ENCODE data around the gene MCM5. TPM values are rescaled to one million over a fixed set of nuclear protein-coding genes. Genes with fewer than 3 reads are reported as not detected.

The MCM5 gene
- total and polyA plus RNA-seq, 2 donors, result 27.1 to 86.9 TPM

DNA sequence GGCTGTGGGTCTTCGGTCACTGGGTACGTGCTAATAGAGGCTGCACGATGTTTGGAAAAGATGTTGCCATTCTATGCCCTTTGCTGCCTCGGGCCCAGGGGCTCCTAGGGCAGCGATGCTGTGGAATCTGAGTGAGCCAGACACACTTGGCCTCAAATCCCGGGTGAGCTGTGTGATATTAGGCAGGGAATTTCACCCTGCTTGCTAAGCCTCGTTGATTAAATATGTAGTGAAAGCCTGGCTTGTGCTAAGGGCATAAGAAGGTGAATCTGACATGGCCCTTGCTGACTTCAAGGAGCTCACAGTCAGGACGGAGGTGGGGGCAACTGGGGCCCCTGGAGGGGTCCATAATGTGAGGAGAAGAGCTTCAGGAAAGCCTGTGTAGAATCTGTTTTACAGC is 24.4 kb upstream of the MCM5 start:
- H3K27me3 ChIP-seq (ENCODE audit: control insufficient read depth in 2 of 2, insufficient read depth in 1 of 2, low read length in 1 of 2), result peaks cover 6 to 15% of the 10 kb centered on the region in 2 donors
- no peak for DNase-seq (ENCODE audit: low read depth in 6 of 9, low spot score in 9 of 9)
- H3K27ac ChIP-seq (ENCODE audit: low read depth in 1 of 2, low read length in 1 of 2), result no peak overlapping the region
- peaks cover 0 to 6% of the 10 kb centered on the region in 2 donors for H3K9me3 ChIP-seq (ENCODE audit: control insufficient read depth in 2 of 2, insufficient read depth in 1 of 2, low read length in 1 of 2)
- 95% methylated on average over 8 of the region's 8 CpGs for WGBS
- H3K4me1 ChIP-seq (ENCODE audit: control insufficient read depth in 2 of 2, insufficient read depth in 2 of 2, low read length in 2 of 2), result peaks cover 0 to 16% of the 10 kb centered on the region in 2 donors
- no peaks in the 10 kb centered on the region for H3K36me3 ChIP-seq (ENCODE audit: control insufficient read depth in 2 of 2, insufficient read depth in 2 of 2, low read length in 1 of 2)
- no peak overlapping the region for H3K4me3 ChIP-seq (ENCODE audit: low read length in 2 of 2)

GRCh38 chr22:35376728-35377472 is 23.0 kb upstream of the MCM5 start:
- DNase-seq (ENCODE audit: low read depth in 6 of 9, low spot score in 9 of 9), result peak; percentile 73 to 94 (median 85)
- H3K27ac ChIP-seq (ENCODE audit: low read depth in 1 of 2, low read length in 1 of 2), result peak overlapping the region; percentile 3 to 60
- H3K4me1 ChIP-seq (ENCODE audit: control insufficient read depth in 2 of 2, insufficient read depth in 2 of 2, low read length in 2 of 2), result peaks cover 0 to 21% of the 10 kb centered on the region in 2 donors
- H3K27me3 ChIP-seq (ENCODE audit: control insufficient read depth in 2 of 2, insufficient read depth in 1 of 2, low read length in 1 of 2), result peaks cover 14 to 28% of the 10 kb centered on the region in 2 donors
- H3K36me3 ChIP-seq (ENCODE audit: control insufficient read depth in 2 of 2, insufficient read depth in 2 of 2, low read length in 1 of 2), result no peaks in the 10 kb centered on the region
- H3K4me3 ChIP-seq (ENCODE audit: low read length in 2 of 2), result no peak overlapping the region
- 10% methylated on average over 17 of the region's 17 CpGs for WGBS
- peaks cover 0 to 5% of the 10 kb centered on the region in 2 donors for H3K9me3 ChIP-seq (ENCODE audit: control insufficient read depth in 2 of 2, insufficient read depth in 1 of 2, low read length in 1 of 2)

GRCh38 chr22:35377735-35378134 is 22.2 kb upstream of the MCM5 start:
- 86% methylated on average over 3 of the region's 3 CpGs for WGBS
- Histone ChIP-seq H3K27ac (ENCODE audit: low read depth in 1 of 2, low read length in 1 of 2) (peak overlapping the region in 1 of 2 donors; percentile 26), H3K36me3 (ENCODE audit: control insufficient read depth in 2 of 2, insufficient read depth in 2 of 2, low read length in 1 of 2) (no peaks in the 10 kb centered on the region), H3K4me3 (ENCODE audit: low read length in 2 of 2) (no peak overlapping the region), H3K9me3 (ENCODE audit: control insufficient read depth in 2 of 2, insufficient read depth in 1 of 2, low read length in 1 of 2) (no peaks in the 10 kb centered on the region), H3K4me1 (ENCODE audit: control insufficient read depth in 2 of 2, insufficient read depth in 2 of 2, low read length in 2 of 2) (peaks cover 0 to 16% of the 10 kb centered on the region in 2 donors), H3K27me3 (ENCODE audit: control insufficient read depth in 2 of 2, insufficient read depth in 1 of 2, low read length in 1 of 2) (peaks cover 17 to 32% of the 10 kb centered on the region in 2 donors)
- DNase-seq (ENCODE audit: low read depth in 6 of 9, low spot score in 9 of 9), result no peak

DNA sequence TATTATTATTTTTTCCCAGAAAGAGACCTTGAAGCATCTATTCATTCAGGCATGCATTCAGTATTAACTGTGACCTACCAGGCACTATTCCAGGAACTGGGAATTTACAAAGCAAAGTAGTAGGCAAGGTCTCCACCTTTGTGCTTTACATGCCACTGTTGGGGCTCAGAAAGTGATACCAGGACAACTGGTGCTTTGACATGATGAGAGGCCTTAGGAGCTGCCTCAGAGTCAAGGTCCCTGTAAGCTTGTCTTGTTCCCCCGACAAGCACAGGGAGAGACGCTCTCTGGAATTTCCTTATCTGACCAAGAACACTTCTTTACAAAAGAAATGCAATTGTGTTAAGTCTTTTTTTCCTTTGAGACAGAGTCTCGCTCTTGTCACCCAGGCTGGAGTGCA is 21.3 kb upstream of the MCM5 start:
- Histone ChIP-seq H3K9me3 (ENCODE audit: control insufficient read depth in 2 of 2, insufficient read depth in 1 of 2, low read length in 1 of 2) (no peaks in the 10 kb centered on the region), H3K36me3 (ENCODE audit: control insufficient read depth in 2 of 2, insufficient read depth in 2 of 2, low read length in 1 of 2) (no peaks in the 10 kb centered on the region), H3K4me1 (ENCODE audit: control insufficient read depth in 2 of 2, insufficient read depth in 2 of 2, low read length in 2 of 2) (peaks cover 0 to 16% of the 10 kb centered on the region in 2 donors), H3K4me3 (ENCODE audit: low read length in 2 of 2) (no peak overlapping the region), H3K27me3 (ENCODE audit: control insufficient read depth in 2 of 2, insufficient read depth in 1 of 2, low read length in 1 of 2) (peaks cover 17 to 39% of the 10 kb centered on the region in 2 donors), H3K27ac (ENCODE audit: low read depth in 1 of 2, low read length in 1 of 2) (no peak overlapping the region)
- 82% methylated on average over 3 of the region's 3 CpGs for WGBS
- DNase-seq (ENCODE audit: low read depth in 6 of 9, low spot score in 9 of 9), result no peak

- H3K27ac ChIP-seq (ENCODE audit: low read depth in 1 of 2, low read length in 1 of 2), result no peak overlapping the region
- H3K4me3 ChIP-seq (ENCODE audit: low read length in 2 of 2), result no peak overlapping the region
- no peaks in the 10 kb centered on the region for H3K36me3 ChIP-seq (ENCODE audit: control insufficient read depth in 2 of 2, insufficient read depth in 2 of 2, low read length in 1 of 2)
- DNase-seq (ENCODE audit: low read depth in 6 of 9, low spot score in 9 of 9), result no peak
- WGBS, result 78% methylated on average over 10 of the region's 10 CpGs
- peaks cover 17 to 40% of the 10 kb centered on the region in 2 donors for H3K27me3 ChIP-seq (ENCODE audit: control insufficient read depth in 2 of 2, insufficient read depth in 1 of 2, low read length in 1 of 2)
- H3K9me3 ChIP-seq (ENCODE audit: control insufficient read depth in 2 of 2, insufficient read depth in 1 of 2, low read length in 1 of 2), result no peaks in the 10 kb centered on the region
- H3K4me1 ChIP-seq (ENCODE audit: control insufficient read depth in 2 of 2, insufficient read depth in 2 of 2, low read length in 2 of 2), result peaks cover 0 to 16% of the 10 kb centered on the region in 2 donors
Observed at GRCh38 chr22:35379146-35379993, 20.6 kb upstream of the MCM5 start.

GRCh38 chr22:35380013-35380412 is 19.9 kb upstream of the MCM5 start:
- no peak for DNase-seq (ENCODE audit: low read depth in 6 of 9, low spot score in 9 of 9)
- H3K4me3 ChIP-seq (ENCODE audit: low read length in 2 of 2), result no peak overlapping the region
- H3K36me3 ChIP-seq (ENCODE audit: control insufficient read depth in 2 of 2, insufficient read depth in 2 of 2, low read length in 1 of 2), result no peaks in the 10 kb centered on the region
- WGBS, result 99% methylated on average over 6 of the region's 6 CpGs
- H3K27ac ChIP-seq (ENCODE audit: low read depth in 1 of 2, low read length in 1 of 2), result no peak overlapping the region
- no peaks in the 10 kb centered on the region for H3K9me3 ChIP-seq (ENCODE audit: control insufficient read depth in 2 of 2, insufficient read depth in 1 of 2, low read length in 1 of 2)
- H3K27me3 ChIP-seq (ENCODE audit: control insufficient read depth in 2 of 2, insufficient read depth in 1 of 2, low read length in 1 of 2), result peaks cover 17 to 42% of the 10 kb centered on the region in 2 donors
- peaks cover 0 to 16% of the 10 kb centered on the region in 2 donors for H3K4me1 ChIP-seq (ENCODE audit: control insufficient read depth in 2 of 2, insufficient read depth in 2 of 2, low read length in 2 of 2)

GRCh38 chr22:35380537-35381423 is 19.2 kb upstream of the MCM5 start, which contains the start of gene HMOX1:
Gene HMOX1, plus strand, starts transcription at chr22:35381096. Its CDS starts 78 bp downstream, at chr22:35381174.
- Histone ChIP-seq H3K4me3 (ENCODE audit: low read length in 2 of 2) (peak within 1 kb of the TSS; percentile 10 to 14), H3K9me3 (ENCODE audit: control insufficient read depth in 2 of 2, insufficient read depth in 1 of 2, low read length in 1 of 2) (no peaks in the 10 kb centered on the region), H3K27ac (ENCODE audit: low read depth in 1 of 2, low read length in 1 of 2) (peak within 1 kb of the TSS in 1 of 2 donors; percentile 39), H3K27me3 (ENCODE audit: control insufficient read depth in 2 of 2, insufficient read depth in 1 of 2, low read length in 1 of 2) (peaks cover 17 to 42% of the 10 kb centered on the region in 2 donors), H3K36me3 (ENCODE audit: control insufficient read depth in 2 of 2, insufficient read depth in 2 of 2, low read length in 1 of 2) (no peaks in the 10 kb centered on the region), H3K4me1 (ENCODE audit: control insufficient read depth in 2 of 2, insufficient read depth in 2 of 2, low read length in 2 of 2) (peaks cover 0 to 16% of the 10 kb centered on the region in 2 donors)
- peak in 2 of 9 donors; percentile 27 to 44 for DNase-seq (ENCODE audit: low read depth in 6 of 9, low spot score in 9 of 9)
- WGBS, result 7% methylated on average over 47 of the region's 47 CpGs

- no peak overlapping the region for H3K27ac ChIP-seq (ENCODE audit: low read depth in 1 of 2, low read length in 1 of 2)
- H3K4me3 ChIP-seq (ENCODE audit: low read length in 2 of 2), result peak overlapping the region; percentile 10 to 14
- 92% methylated on average over 5 of the region's 5 CpGs for WGBS
- H3K9me3 ChIP-seq (ENCODE audit: control insufficient read depth in 2 of 2, insufficient read depth in 1 of 2, low read length in 1 of 2), result no peaks in the 10 kb centered on the region
- no peak for DNase-seq (ENCODE audit: low read depth in 6 of 9, low spot score in 9 of 9)
- H3K4me1 ChIP-seq (ENCODE audit: control insufficient read depth in 2 of 2, insufficient read depth in 2 of 2, low read length in 2 of 2), result peaks cover 0 to 15% of the 10 kb centered on the region in 2 donors
- H3K36me3 ChIP-seq (ENCODE audit: control insufficient read depth in 2 of 2, insufficient read depth in 2 of 2, low read length in 1 of 2), result no peaks in the 10 kb centered on the region
- H3K27me3 ChIP-seq (ENCODE audit: control insufficient read depth in 2 of 2, insufficient read depth in 1 of 2, low read length in 1 of 2), result peaks cover 17 to 42% of the 10 kb centered on the region in 2 donors
Observed at GRCh38 chr22:35381424-35382009, 18.4 kb upstream of the MCM5 start.
